ENCODE results near the gene OR51M1.
"Not testable (repeated sequence)": the region's sequence is repeated elsewhere in the genome, so short reads cannot be mapped to it uniquely, and the experiment has no call there.

The OR51M1 gene

GRCh38 chr11:5383576-5383975 is at the start of gene OR51M1:
Gene OR51M1, plus strand, starts transcription at chr11:5383812. Its CDS starts 5,587 bp downstream, at chr11:5389399.
- no peak for ATAC-seq
- Mint-ChIP-seq H3K27ac (no peak within 1 kb of the TSS), H3K9me3 (no peaks in the 10 kb centered on the region), H3K4me1 (no peaks in the 10 kb centered on the region), H3K27me3 (no peaks in the 10 kb centered on the region), H3K4me3 (no peak within 1 kb of the TSS), H3K36me3 (no peaks in the 10 kb centered on the region)

GRCh38 chr11:5335170-5335569 is 48.4 kb upstream of the OR51M1 start:
- Mint-ChIP-seq H3K4me1 (no peaks in the 10 kb centered on the region), H3K27ac (no peak overlapping the region), H3K9me3 (no peaks in the 10 kb centered on the region), H3K36me3 (no peaks in the 10 kb centered on the region), H3K27me3 (no peaks in the 10 kb centered on the region), H3K4me3 (no peak overlapping the region)
- no peak for ATAC-seq

GRCh38 chr11:5336331-5336730 is 47.3 kb upstream of the OR51M1 start:
- H3K4me1 Mint-ChIP-seq: no peaks in the 10 kb centered on the region
- no peak overlapping the region for H3K27ac Mint-ChIP-seq
- no peaks in the 10 kb centered on the region for H3K27me3 Mint-ChIP-seq
- ATAC-seq: no peak
- no peaks in the 10 kb centered on the region for H3K9me3 Mint-ChIP-seq
- H3K36me3 Mint-ChIP-seq: no peaks in the 10 kb centered on the region
- no peak overlapping the region for H3K4me3 Mint-ChIP-seq

GRCh38 chr11:5337253-5337652 is 46.4 kb upstream of the OR51M1 start:
- not testable (repeated sequence) for H3K4me3 Mint-ChIP-seq, H3K27me3 Mint-ChIP-seq, H3K27ac Mint-ChIP-seq, H3K4me1 Mint-ChIP-seq, ATAC-seq, H3K9me3 Mint-ChIP-seq, H3K36me3 Mint-ChIP-seq

GRCh38 chr11:5339771-5340322 is 43.8 kb upstream of the OR51M1 start:
- no peaks in the 10 kb centered on the region for H3K4me1 Mint-ChIP-seq
- no peaks in the 10 kb centered on the region for H3K27me3 Mint-ChIP-seq
- H3K27ac Mint-ChIP-seq: no peak overlapping the region
- no peaks in the 10 kb centered on the region for H3K9me3 Mint-ChIP-seq
- H3K4me3 Mint-ChIP-seq: no peak overlapping the region
- no peaks in the 10 kb centered on the region for H3K36me3 Mint-ChIP-seq
- no peak for ATAC-seq

GRCh38 chr11:5343474-5344335 is 39.9 kb upstream of the OR51M1 start, which contains the start of gene OR51B5:
Gene OR51B5, minus strand, starts transcription at chr11:5343524. Its CDS starts 0 bp downstream, at chr11:5343524.
- ATAC-seq: no peak
- Mint-ChIP-seq H3K27me3 (peaks cover 6% of the 10 kb centered on the region), H3K9me3 (no peaks in the 10 kb centered on the region), H3K27ac (no peak within 1 kb of the TSS), H3K4me3 (no peak within 1 kb of the TSS), H3K4me1 (no peaks in the 10 kb centered on the region), H3K36me3 (no peaks in the 10 kb centered on the region)

- Mint-ChIP-seq H3K4me3 (no peak overlapping the region), H3K9me3 (no peaks in the 10 kb centered on the region), H3K36me3 (no peaks in the 10 kb centered on the region), H3K27ac (no peak overlapping the region), H3K4me1 (no peaks in the 10 kb centered on the region), H3K27me3 (peaks cover 11% of the 10 kb centered on the region)
- ATAC-seq: no peak
Observed at GRCh38 chr11:5345831-5346230, 37.8 kb upstream of the OR51M1 start.

GRCh38 chr11:5348551-5349194 is 34.9 kb upstream of the OR51M1 start:
- no peak for ATAC-seq
- no peak overlapping the region for H3K27ac Mint-ChIP-seq
- peaks cover 11% of the 10 kb centered on the region for H3K27me3 Mint-ChIP-seq
- no peak overlapping the region for H3K4me3 Mint-ChIP-seq
- H3K36me3 Mint-ChIP-seq: no peaks in the 10 kb centered on the region
- H3K9me3 Mint-ChIP-seq: no peaks in the 10 kb centered on the region
- H3K4me1 Mint-ChIP-seq: no peaks in the 10 kb centered on the region

- peaks cover 11% of the 10 kb centered on the region for H3K27me3 Mint-ChIP-seq
- ATAC-seq: no peak
- H3K9me3 Mint-ChIP-seq: no peaks in the 10 kb centered on the region
- no peaks in the 10 kb centered on the region for H3K36me3 Mint-ChIP-seq
- H3K27ac Mint-ChIP-seq: no peak overlapping the region
- H3K4me1 Mint-ChIP-seq: no peaks in the 10 kb centered on the region
- H3K4me3 Mint-ChIP-seq: no peak overlapping the region
Observed at GRCh38 chr11:5349550-5349949, 34.1 kb upstream of the OR51M1 start.

- Mint-ChIP-seq H3K9me3 (no peaks in the 10 kb centered on the region), H3K36me3 (no peaks in the 10 kb centered on the region), H3K4me1 (no peaks in the 10 kb centered on the region), H3K4me3 (no peak within 1 kb of the TSS), H3K27ac (no peak within 1 kb of the TSS), H3K27me3 (peaks cover 11% of the 10 kb centered on the region)
- ATAC-seq: no peak
Observed at GRCh38 chr11:5351208-5351607, 32.4 kb upstream of the OR51M1 start, which contains the start of gene OR51B6. Gene OR51B6, plus strand, starts transcription at chr11:5351508. Its CDS starts 0 bp downstream, at chr11:5351508.

- H3K4me3 Mint-ChIP-seq, H3K36me3 Mint-ChIP-seq, ATAC-seq, H3K4me1 Mint-ChIP-seq, H3K27me3 Mint-ChIP-seq, H3K9me3 Mint-ChIP-seq, H3K27ac Mint-ChIP-seq: not testable (repeated sequence)
Observed at GRCh38 chr11:5356031-5356430, 27.6 kb upstream of the OR51M1 start.

GRCh38 chr11:5362017-5362625 is 21.5 kb upstream of the OR51M1 start:
- Mint-ChIP-seq H3K9me3 (peaks cover 2% of the 10 kb centered on the region), H3K4me1 (no peaks in the 10 kb centered on the region), H3K27ac (no peak overlapping the region), H3K27me3 (peaks cover 13% of the 10 kb centered on the region), H3K36me3 (no peaks in the 10 kb centered on the region), H3K4me3 (no peak overlapping the region)
- no peak for ATAC-seq

- Mint-ChIP-seq H3K9me3 (peaks cover 2% of the 10 kb centered on the region), H3K27ac (no peak overlapping the region), H3K4me1 (no peaks in the 10 kb centered on the region), H3K27me3 (peaks cover 13% of the 10 kb centered on the region), H3K36me3 (no peaks in the 10 kb centered on the region), H3K4me3 (no peak overlapping the region)
- no peak for ATAC-seq
Observed at GRCh38 chr11:5363679-5364078, 19.9 kb upstream of the OR51M1 start.

GRCh38 chr11:5364214-5364613 is 19.4 kb upstream of the OR51M1 start:
- no peaks in the 10 kb centered on the region for H3K4me1 Mint-ChIP-seq
- H3K9me3 Mint-ChIP-seq: no peaks in the 10 kb centered on the region
- ATAC-seq: no peak
- no peaks in the 10 kb centered on the region for H3K36me3 Mint-ChIP-seq
- no peak overlapping the region for H3K4me3 Mint-ChIP-seq
- H3K27me3 Mint-ChIP-seq: peaks cover 13% of the 10 kb centered on the region
- H3K27ac Mint-ChIP-seq: no peak overlapping the region

GRCh38 chr11:5366365-5366764 is 17.2 kb upstream of the OR51M1 start:
- ATAC-seq, H3K27ac Mint-ChIP-seq, H3K4me1 Mint-ChIP-seq, H3K4me3 Mint-ChIP-seq, H3K36me3 Mint-ChIP-seq, H3K9me3 Mint-ChIP-seq: not testable (repeated sequence)
- peaks cover 14% of the 10 kb centered on the region for H3K27me3 Mint-ChIP-seq

Data from stimulated activated memory B cell treated with anti-CD40 and anti-IgM and Interleukin-4, amounts not matched to agents 10 μg/mL and 1 μg/mL and 100 μg/mL, for 72 hours (primary cell).